ENCODE measurements around the gene RCAN1.
"Not testable (repeated sequence)": the region's sequence is repeated elsewhere in the genome, so short reads cannot be mapped to it uniquely, and the experiment has no call there.

- not testable (repeated sequence) for TF ChIP-seq MAZ (IDR thresholded peaks at IDR 0.05; ENCODE audit: borderline replicate concordance, low read depth, low read length); FOS (IDR thresholded peaks at IDR 0.05; ENCODE audit: low read depth, low read length); POLR2A (IDR thresholded peaks at IDR 0.05; ENCODE audit: low read depth, low read length); NFE2L2 (IDR thresholded peaks at IDR 0.05; ENCODE audit: low read depth, low read length); CHD1 (IDR thresholded peaks at IDR 0.05; ENCODE audit: low read depth, low read length); MXI1 (IDR thresholded peaks at IDR 0.05; ENCODE audit: borderline replicate concordance, low read depth, low read length); RFX5 (IDR thresholded peaks at IDR 0.05; ENCODE audit: low read depth, low read length); SMC3 (IDR thresholded peaks at IDR 0.05; ENCODE audit: low read depth, low read length); RAD21 (IDR thresholded peaks at IDR 0.05; ENCODE audit: low read length); CEBPB (IDR thresholded peaks at IDR 0.05; ENCODE audit: low read depth, low read length)
- TF ChIP-seq, protein P1, sequence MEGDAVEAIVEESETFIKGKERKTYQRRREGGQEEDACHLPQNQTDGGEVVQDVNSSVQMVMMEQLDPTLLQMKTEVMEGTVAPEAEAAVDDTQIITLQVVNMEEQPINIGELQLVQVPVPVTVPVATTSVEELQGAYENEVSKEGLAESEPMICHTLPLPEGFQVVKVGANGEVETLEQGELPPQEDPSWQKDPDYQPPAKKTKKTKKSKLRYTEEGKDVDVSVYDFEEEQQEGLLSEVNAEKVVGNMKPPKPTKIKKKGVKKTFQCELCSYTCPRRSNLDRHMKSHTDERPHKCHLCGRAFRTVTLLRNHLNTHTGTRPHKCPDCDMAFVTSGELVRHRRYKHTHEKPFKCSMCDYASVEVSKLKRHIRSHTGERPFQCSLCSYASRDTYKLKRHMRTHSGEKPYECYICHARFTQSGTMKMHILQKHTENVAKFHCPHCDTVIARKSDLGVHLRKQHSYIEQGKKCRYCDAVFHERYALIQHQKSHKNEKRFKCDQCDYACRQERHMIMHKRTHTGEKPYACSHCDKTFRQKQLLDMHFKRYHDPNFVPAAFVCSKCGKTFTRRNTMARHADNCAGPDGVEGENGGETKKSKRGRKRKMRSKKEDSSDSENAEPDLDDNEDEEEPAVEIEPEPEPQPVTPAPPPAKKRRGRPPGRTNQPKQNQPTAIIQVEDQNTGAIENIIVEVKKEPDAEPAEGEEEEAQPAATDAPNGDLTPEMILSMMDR (conservative IDR thresholded peaks at IDR 0.05; ENCODE audit: low read depth, low read length): not testable (repeated sequence)
- TF ChIP-seq, protein P2, sequence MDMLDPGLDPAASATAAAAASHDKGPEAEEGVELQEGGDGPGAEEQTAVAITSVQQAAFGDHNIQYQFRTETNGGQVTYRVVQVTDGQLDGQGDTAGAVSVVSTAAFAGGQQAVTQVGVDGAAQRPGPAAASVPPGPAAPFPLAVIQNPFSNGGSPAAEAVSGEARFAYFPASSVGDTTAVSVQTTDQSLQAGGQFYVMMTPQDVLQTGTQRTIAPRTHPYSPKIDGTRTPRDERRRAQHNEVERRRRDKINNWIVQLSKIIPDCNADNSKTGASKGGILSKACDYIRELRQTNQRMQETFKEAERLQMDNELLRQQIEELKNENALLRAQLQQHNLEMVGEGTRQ (IDR thresholded peaks at IDR 0.05; ENCODE audit: low read depth, low read length): not testable (repeated sequence)
These were observed 60.2 kb downstream of the RCAN1 start for GRCh38 chr21:34554670-34555069.

All from IMR-90 (cell line).